HEK293 (cell line): ENCODE measurements around the gene NLGN1.

ENCODE experiments used
- CTCF ChIA-PET: fragments of 350-600 bp; formaldehyde crosslinking; extraction: SDS; loops from one replicate; lab custom pipeline; 2021; ENCODE audit warnings: antibody characterized with exemption; lab: Yijun Ruan, JAX
- POLR2A ChIA-PET: fragments of 300-600 bp; formaldehyde crosslinking; extraction: SDS; loops from one replicate; lab custom pipeline; 2020; ENCODE audit warnings: antibody characterized with exemption, inconsistent platforms; lab: Yijun Ruan, JAX
- H3K27ac ChIP-seq: fragments of 200-500 bp; sonication (Bioruptor generic); 2 replicates; pipeline ENCODE4 v1.5.1; 2014; ENCODE audit warnings: low read depth, low read length, control low read depth, inconsistent platforms; ENCODE audit errors: extremely low read depth
- H3K36me3 ChIP-seq, 2 experiments: fragments of 200-500 bp in 1 of 2; sonication (Bioruptor generic) in 1 of 2; 1 replicate in 1 of 2; 2 replicates in 1 of 2; pipeline ENCODE4 v1.5.1; 2014 to 2017; ENCODE audit warnings: inconsistent platforms in 2 of 2, low read length in 2 of 2; ENCODE audit not compliant: control insufficient read depth in 2 of 2, insufficient read depth in 1 of 2
- H3K4me1 ChIP-seq: fragments of 200-500 bp; sonication (Bioruptor generic); 2 replicates; pipeline ENCODE4 v1.5.1; 2014; ENCODE audit warnings: mild to moderate bottlenecking, low read length, inconsistent platforms; ENCODE audit not compliant: control insufficient read depth, insufficient read depth
- H3K4me3 ChIP-seq: 2 replicates; pipeline ENCODE4 v1.5.1; 2011; ENCODE audit warnings: low read depth, mild to moderate bottlenecking, control low read depth, low read length, moderate library complexity
- H3K9me3 ChIP-seq: fragments of 200-500 bp; sonication (Bioruptor generic); 2 replicates; pipeline ENCODE4 v1.5.1; 2014; ENCODE audit warnings: low read depth, low read length, inconsistent platforms; ENCODE audit not compliant: control insufficient read depth, insufficient read depth
- EGR2 ChIP-seq: fragments of 450-650 bp; formaldehyde crosslinking; IDR thresholded peaks from 2 replicates; pipeline ENCODE4 v1.5.1; 2016; ENCODE audit warnings: low read depth, missing biosample characterization, missing genetic modification characterization
- GFI1B ChIP-seq: fragments of 450-650 bp; formaldehyde crosslinking; IDR thresholded peaks from 2 replicates; pipeline ENCODE4 v1.5.1; 2016; ENCODE audit warnings: missing biosample characterization, missing genetic modification characterization
- IKZF3 ChIP-seq: fragments of 450-650 bp; IDR thresholded peaks from 2 replicates; pipeline ENCODE4 v1.5.0; 2018; ENCODE audit warnings: missing biosample characterization, mild to moderate bottlenecking, missing genetic modification characterization, moderate library complexity
- KLF10 ChIP-seq: fragments of 450-650 bp; IDR thresholded peaks from 2 replicates; pipeline ENCODE4 v1.5.1; 2018; ENCODE audit warnings: missing biosample characterization, mild to moderate bottlenecking, missing genetic modification characterization
- KLF16 ChIP-seq: fragments of 450-650 bp; formaldehyde crosslinking; IDR thresholded peaks from 2 replicates; pipeline ENCODE4 v1.5.1; 2017; ENCODE audit warnings: missing biosample characterization, missing genetic modification characterization
- KLF8 ChIP-seq: fragments of 450-650 bp; formaldehyde crosslinking; IDR thresholded peaks from 2 replicates; pipeline ENCODE4 v1.5.1; 2016; ENCODE audit warnings: missing biosample characterization, missing genetic modification characterization
- MZF1 ChIP-seq: fragments of 450-650 bp; formaldehyde crosslinking; IDR thresholded peaks from 2 replicates; pipeline ENCODE4 v1.5.1; 2017; ENCODE audit warnings: missing biosample characterization, missing genetic modification characterization, borderline replicate concordance
- TRIM28 ChIP-seq: IDR thresholded peaks from 2 replicates; pipeline ENCODE4 v1.6.1; 2011; ENCODE audit warnings: low read length, control low read depth, borderline replicate concordance
- ZBTB11 ChIP-seq: fragments of 450-650 bp; formaldehyde crosslinking; conservative IDR thresholded peaks from 2 replicates; pipeline ENCODE4 v1.5.1; 2016; ENCODE audit warnings: low read depth, missing biosample characterization, missing genetic modification characterization
- ZBTB20 ChIP-seq: fragments of 450-650 bp; formaldehyde crosslinking; IDR thresholded peaks from 2 replicates; pipeline ENCODE4 v1.5.1; 2016; ENCODE audit warnings: missing biosample characterization, missing genetic modification characterization
- ZEB2 ChIP-seq: fragments of 450-650 bp; formaldehyde crosslinking; IDR thresholded peaks from 2 replicates; pipeline ENCODE4 v1.5.1; 2016; ENCODE audit warnings: missing biosample characterization, missing genetic modification characterization
- ZNF146 ChIP-seq: fragments of 450-650 bp; formaldehyde crosslinking; IDR thresholded peaks from 2 replicates; pipeline ENCODE4 v1.5.1; 2016; ENCODE audit warnings: missing biosample characterization, missing genetic modification characterization
- ZNF16 ChIP-seq: fragments of 450-650 bp; formaldehyde crosslinking; IDR thresholded peaks from 2 replicates; pipeline ENCODE4 v1.5.1; 2016; ENCODE audit warnings: low read depth, missing biosample characterization, missing genetic modification characterization
- ZNF221 ChIP-seq: fragments of 450-650 bp; formaldehyde crosslinking; IDR thresholded peaks from 2 replicates; pipeline ENCODE4 v1.5.1; 2017; ENCODE audit warnings: missing biosample characterization, missing genetic modification characterization, borderline replicate concordance
- ZNF24 ChIP-seq: fragments of 450-650 bp; formaldehyde crosslinking; IDR thresholded peaks from 2 replicates; pipeline ENCODE4 v1.5.1; 2016; ENCODE audit warnings: missing biosample characterization, missing genetic modification characterization
- ZNF324 ChIP-seq: fragments of 450-650 bp; formaldehyde crosslinking; IDR thresholded peaks from 2 replicates; pipeline ENCODE4 v1.5.1; 2016; ENCODE audit warnings: missing biosample characterization, missing genetic modification characterization
- ZNF398 ChIP-seq: fragments of 450-650 bp; formaldehyde crosslinking; IDR thresholded peaks from 2 replicates; pipeline ENCODE4 v1.5.1; 2017; ENCODE audit warnings: missing biosample characterization, missing genetic modification characterization
- ZNF513 ChIP-seq: fragments of 450-650 bp; IDR thresholded peaks from 2 replicates; pipeline ENCODE4 v1.5.1; 2018; ENCODE audit warnings: missing biosample characterization, missing genetic modification characterization
- ZNF610 ChIP-seq: fragments of 450-650 bp; formaldehyde crosslinking; IDR thresholded peaks from 2 replicates; pipeline ENCODE4 v1.5.1; 2016; ENCODE audit warnings: missing biosample characterization, missing genetic modification characterization, borderline replicate concordance
- ZNF629 ChIP-seq: fragments of 450-650 bp; formaldehyde crosslinking; IDR thresholded peaks from 2 replicates; pipeline ENCODE4 v1.5.1; 2017; ENCODE audit warnings: missing biosample characterization, missing genetic modification characterization
- ZNF654 ChIP-seq: fragments of 450-650 bp; formaldehyde crosslinking; IDR thresholded peaks from 2 replicates; pipeline ENCODE4 v1.5.1; 2016; ENCODE audit warnings: low read depth, missing biosample characterization, missing genetic modification characterization
- ZNF660 ChIP-seq: fragments of 450-650 bp; IDR thresholded peaks from 2 replicates; pipeline ENCODE4 v1.5.1; 2018; ENCODE audit warnings: missing biosample characterization, mild to moderate bottlenecking, missing genetic modification characterization
- ZNF768 ChIP-seq: fragments of 450-650 bp; formaldehyde crosslinking; IDR thresholded peaks from 2 replicates; pipeline ENCODE4 v1.5.1; 2018; ENCODE audit warnings: missing biosample characterization, mild to moderate bottlenecking, missing genetic modification characterization
- ZSCAN4 ChIP-seq: fragments of 450-650 bp; formaldehyde crosslinking; IDR thresholded peaks from 2 replicates; pipeline ENCODE4 v1.5.1; 2017; ENCODE audit warnings: missing biosample characterization, missing genetic modification characterization

The NLGN1 gene

GRCh38 chr3:173354124-173354523, 43.4 kb upstream of the NLGN1 start:
- ChIA-PET POLR2A (no interaction called here), CTCF (no interaction called here)
- TF ChIP-seq ZBTB11 (tag by site-specific recombination) (no peak), KLF16 (tag by site-specific recombination) (no peak)
- no peak overlapping the region for H3K4me3 ChIP-seq
- H3K27ac ChIP-seq = no peak overlapping the region
- no peaks in the 10 kb centered on the region for H3K9me3 ChIP-seq
- no peaks in the 10 kb centered on the region for H3K4me1 ChIP-seq
- no peaks in the 10 kb centered on the region for H3K36me3 ChIP-seq

GRCh38 chr3:173371848-173372487, 25.6 kb upstream of the NLGN1 start:
- H3K36me3 ChIP-seq = no peaks in the 10 kb centered on the region
- H3K4me1 ChIP-seq = no peaks in the 10 kb centered on the region
- POLR2A ChIA-PET = no interaction called here
- H3K27ac ChIP-seq = no peak overlapping the region
- H3K4me3 ChIP-seq = no peak overlapping the region
- CTCF ChIA-PET = interaction anchor here (0.6 to 1.4 kb wide), 12 partner anchors 8 to 846 kb away, joined by 3 to 5 read pairs (median 3); no protein-coding TSS in a partner anchor
- TF ChIP-seq IKZF3 (tag by site-specific recombination) = peak; percentile 35; the same call in 1 of the 2 replicates
- TF ChIP-seq ZNF660 (tag by site-specific recombination) = peak; percentile 60; the same call in 1 of the 2 replicates
- TF ChIP-seq ZNF654 (tag by site-specific recombination) = peak; percentile 91
- peak; percentile 60; the same call in 1 of the 2 replicates for TF ChIP-seq ZNF513 (tag by site-specific recombination)
- no peak for TF ChIP-seq ZNF610 (tag by site-specific recombination)
- TF ChIP-seq, all 188 proteins: peak for 4
- H3K9me3 ChIP-seq = no peaks in the 10 kb centered on the region

GRCh38 chr3:173380681-173381080, 16.9 kb upstream of the NLGN1 start:
- Histone ChIP-seq H3K4me1 (no peaks in the 10 kb centered on the region), H3K4me3 (no peak overlapping the region), H3K27ac (no peak overlapping the region), H3K36me3 (no peaks in the 10 kb centered on the region), H3K9me3 (no peaks in the 10 kb centered on the region)
- ChIA-PET CTCF (no interaction called here), POLR2A (no interaction called here)
- TF ChIP-seq ZNF398 (tag by site-specific recombination) (no peak), EGR2 (tag by site-specific recombination) (no peak), ZSCAN4 (no peak), ZEB2 (tag by site-specific recombination) (no peak), ZNF629 (no peak), ZBTB20 (no peak), MZF1 (tag by site-specific recombination) (no peak), ZNF24 (tag by site-specific recombination) (no peak), TRIM28 (no peak), ZNF221 (tag by site-specific recombination) (no peak), ZNF16 (no peak), ZNF146 (tag by site-specific recombination) (no peak), KLF10 (tag by site-specific recombination) (no peak), ZNF324 (no peak), KLF8 (tag by site-specific recombination) (no peak), GFI1B (tag by site-specific recombination) (no peak), ZNF768 (no peak)
